SK-N-SH treated with all-trans-retinoic acid at 6 μM for 48 hours (cell line): ENCODE measurements around the gene CMTR1.

Experiments
- ARNTL ChIP-seq: fragments of 450-650 bp; formaldehyde crosslinking; IDR thresholded peaks from 2 replicates; pipeline ENCODE4 v1.5.0; 2020; ENCODE audit warnings: low read depth, mild to moderate bottlenecking, moderate library complexity, borderline replicate concordance
- CSDC2 ChIP-seq: fragments of 250-450 bp; sonication (Bioruptor Pico); IDR thresholded peaks from 2 replicates; pipeline ENCODE4 v1.5.0; 2020; ENCODE audit warnings: mild to moderate bottlenecking, moderate library complexity
- ISL1 ChIP-seq: fragments of 250-450 bp; sonication (Bioruptor Pico); IDR thresholded peaks from 2 replicates; pipeline ENCODE4 v2.1.2; 2022; ENCODE audit warnings: mild to moderate bottlenecking, moderate library complexity
- RARB ChIP-seq: fragments of 250-450 bp; sonication (Bioruptor Pico); IDR thresholded peaks from 2 replicates; pipeline ENCODE4 v1.8.0; 2021; ENCODE audit warnings: mild to moderate bottlenecking, moderate library complexity
- SNAI2 ChIP-seq: fragments of 250-450 bp; sonication (Bioruptor Pico); IDR thresholded peaks from 2 replicates; pipeline ENCODE4 v1.5.0; 2020; ENCODE audit warnings: mild to moderate bottlenecking, moderate library complexity
- TCF4 ChIP-seq: fragments of 250-450 bp; sonication (Bioruptor Pico); IDR thresholded peaks from 2 replicates; pipeline ENCODE4 v1.8.0; 2021; ENCODE audit warnings: mild to moderate bottlenecking, moderate library complexity, borderline replicate concordance
- TOX ChIP-seq: fragments of 250-450 bp; sonication (Bioruptor Pico); IDR thresholded peaks from 2 replicates; pipeline ENCODE4 v1.8.0; 2021; ENCODE audit warnings: mild to moderate bottlenecking, moderate library complexity, borderline replicate concordance
- ZC3H10 ChIP-seq: fragments of 250-450 bp; sonication (Bioruptor Pico); IDR thresholded peaks from 2 replicates; pipeline ENCODE4 v1.5.1; 2021; ENCODE audit warnings: mild to moderate bottlenecking, moderate library complexity
- ZNF70 ChIP-seq: fragments of 450-650 bp; formaldehyde crosslinking; IDR thresholded peaks from 2 replicates; pipeline ENCODE4 v1.5.0; 2020; ENCODE audit warnings: mild to moderate bottlenecking, moderate library complexity
- TF ChIP-seq, protein P1 (sequence below): fragments of 250-450 bp; sonication (Bioruptor Pico); IDR thresholded peaks from 2 replicates; pipeline ENCODE4 v1.5.0; 2020; ENCODE audit warnings: mild to moderate bottlenecking, moderate library complexity
- TF ChIP-seq, protein P2 (sequence below): fragments of 250-450 bp; sonication (Bioruptor Pico); IDR thresholded peaks from 2 replicates; pipeline ENCODE4 v1.8.0; 2020; ENCODE audit warnings: mild to moderate bottlenecking, moderate library complexity, borderline replicate concordance
- TF ChIP-seq, protein P3 (sequence below): fragments of 250-450 bp; sonication (Bioruptor Pico); IDR thresholded peaks from 2 replicates; pipeline ENCODE4 v1.5.1; 2020; ENCODE audit warnings: low read depth, mild to moderate bottlenecking, moderate library complexity

- no peak for TF ChIP-seq TOX (CRISPR knock-in tag)
- no peak for TF ChIP-seq ISL1 (CRISPR knock-in tag)
- TF ChIP-seq ARNTL, result no peak
- TF ChIP-seq, protein P1, sequence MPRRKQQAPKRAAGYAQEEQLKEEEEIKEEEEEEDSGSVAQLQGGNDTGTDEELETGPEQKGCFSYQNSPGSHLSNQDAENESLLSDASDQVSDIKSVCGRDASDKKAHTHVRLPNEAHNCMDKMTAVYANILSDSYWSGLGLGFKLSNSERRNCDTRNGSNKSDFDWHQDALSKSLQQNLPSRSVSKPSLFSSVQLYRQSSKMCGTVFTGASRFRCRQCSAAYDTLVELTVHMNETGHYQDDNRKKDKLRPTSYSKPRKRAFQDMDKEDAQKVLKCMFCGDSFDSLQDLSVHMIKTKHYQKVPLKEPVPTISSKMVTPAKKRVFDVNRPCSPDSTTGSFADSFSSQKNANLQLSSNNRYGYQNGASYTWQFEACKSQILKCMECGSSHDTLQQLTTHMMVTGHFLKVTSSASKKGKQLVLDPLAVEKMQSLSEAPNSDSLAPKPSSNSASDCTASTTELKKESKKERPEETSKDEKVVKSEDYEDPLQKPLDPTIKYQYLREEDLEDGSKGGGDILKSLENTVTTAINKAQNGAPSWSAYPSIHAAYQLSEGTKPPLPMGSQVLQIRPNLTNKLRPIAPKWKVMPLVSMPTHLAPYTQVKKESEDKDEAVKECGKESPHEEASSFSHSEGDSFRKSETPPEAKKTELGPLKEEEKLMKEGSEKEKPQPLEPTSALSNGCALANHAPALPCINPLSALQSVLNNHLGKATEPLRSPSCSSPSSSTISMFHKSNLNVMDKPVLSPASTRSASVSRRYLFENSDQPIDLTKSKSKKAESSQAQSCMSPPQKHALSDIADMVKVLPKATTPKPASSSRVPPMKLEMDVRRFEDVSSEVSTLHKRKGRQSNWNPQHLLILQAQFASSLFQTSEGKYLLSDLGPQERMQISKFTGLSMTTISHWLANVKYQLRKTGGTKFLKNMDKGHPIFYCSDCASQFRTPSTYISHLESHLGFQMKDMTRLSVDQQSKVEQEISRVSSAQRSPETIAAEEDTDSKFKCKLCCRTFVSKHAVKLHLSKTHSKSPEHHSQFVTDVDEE (CRISPR knock-in tag), result no peak
- TF ChIP-seq, protein P2, sequence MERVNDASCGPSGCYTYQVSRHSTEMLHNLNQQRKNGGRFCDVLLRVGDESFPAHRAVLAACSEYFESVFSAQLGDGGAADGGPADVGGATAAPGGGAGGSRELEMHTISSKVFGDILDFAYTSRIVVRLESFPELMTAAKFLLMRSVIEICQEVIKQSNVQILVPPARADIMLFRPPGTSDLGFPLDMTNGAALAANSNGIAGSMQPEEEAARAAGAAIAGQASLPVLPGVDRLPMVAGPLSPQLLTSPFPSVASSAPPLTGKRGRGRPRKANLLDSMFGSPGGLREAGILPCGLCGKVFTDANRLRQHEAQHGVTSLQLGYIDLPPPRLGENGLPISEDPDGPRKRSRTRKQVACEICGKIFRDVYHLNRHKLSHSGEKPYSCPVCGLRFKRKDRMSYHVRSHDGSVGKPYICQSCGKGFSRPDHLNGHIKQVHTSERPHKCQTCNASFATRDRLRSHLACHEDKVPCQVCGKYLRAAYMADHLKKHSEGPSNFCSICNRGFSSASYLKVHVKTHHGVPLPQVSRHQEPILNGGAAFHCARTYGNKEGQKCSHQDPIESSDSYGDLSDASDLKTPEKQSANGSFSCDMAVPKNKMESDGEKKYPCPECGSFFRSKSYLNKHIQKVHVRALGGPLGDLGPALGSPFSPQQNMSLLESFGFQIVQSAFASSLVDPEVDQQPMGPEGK (CRISPR knock-in tag), result no peak
- TF ChIP-seq, protein P3, sequence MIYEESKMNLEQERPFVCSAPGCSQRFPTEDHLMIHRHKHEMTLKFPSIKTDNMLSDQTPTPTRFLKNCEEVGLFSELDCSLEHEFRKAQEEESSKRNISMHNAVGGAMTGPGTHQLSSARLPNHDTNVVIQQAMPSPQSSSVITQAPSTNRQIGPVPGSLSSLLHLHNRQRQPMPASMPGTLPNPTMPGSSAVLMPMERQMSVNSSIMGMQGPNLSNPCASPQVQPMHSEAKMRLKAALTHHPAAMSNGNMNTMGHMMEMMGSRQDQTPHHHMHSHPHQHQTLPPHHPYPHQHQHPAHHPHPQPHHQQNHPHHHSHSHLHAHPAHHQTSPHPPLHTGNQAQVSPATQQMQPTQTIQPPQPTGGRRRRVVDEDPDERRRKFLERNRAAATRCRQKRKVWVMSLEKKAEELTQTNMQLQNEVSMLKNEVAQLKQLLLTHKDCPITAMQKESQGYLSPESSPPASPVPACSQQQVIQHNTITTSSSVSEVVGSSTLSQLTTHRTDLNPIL (CRISPR knock-in tag), result no peak
- no peak for TF ChIP-seq RARB (CRISPR knock-in tag)
- TF ChIP-seq ZC3H10 (CRISPR knock-in tag), result no peak
- no peak for TF ChIP-seq TCF4 (CRISPR knock-in tag)
- no peak for TF ChIP-seq CSDC2 (CRISPR knock-in tag)
- TF ChIP-seq ZNF70 (CRISPR knock-in tag), result no peak
- TF ChIP-seq SNAI2 (CRISPR knock-in tag), result no peak
Observed at GRCh38 chr6:37502703-37503291, 69.8 kb downstream of the CMTR1 start.
